OCI-M2 (cell line): ENCODE results near the gene FZD10.

Experiments
- DNase-seq: peaks from one replicate; lab custom pipeline; 2025; ENCODE audit not compliant: unreplicated experiment; lab: John Stamatoyannopoulos, UW

The FZD10 gene

GRCh38 chr12:130179191-130179590 is 16.9 kb downstream of the FZD10 start:
- no peak for DNase-seq

- no peak for DNase-seq
Observed at GRCh38 chr12:130179621-130180020, 17.4 kb downstream of the FZD10 start.

- DNase-seq = no peak
Observed at GRCh38 chr12:130181211-130181610, 18.9 kb downstream of the FZD10 start.

- DNase-seq = no peak
Observed at GRCh38 chr12:130183585-130184370, 21.5 kb downstream of the FZD10 start.

GRCh38 chr12:130184404-130185090 is 22.3 kb downstream of the FZD10 start:
- DNase-seq = no peak

- no peak for DNase-seq
Observed at GRCh38 chr12:130185455-130186391, 23.5 kb downstream of the FZD10 start.

GRCh38 chr12:130186651-130187268 is 24.5 kb downstream of the FZD10 start:
- no peak for DNase-seq

GRCh38 chr12:130192642-130193345 is 30.5 kb downstream of the FZD10 start:
- no peak for DNase-seq

- DNase-seq = no peak
Observed at GRCh38 chr12:130194154-130194553, 31.9 kb downstream of the FZD10 start.

- no peak for DNase-seq
Observed at GRCh38 chr12:130195369-130195768, 33.1 kb downstream of the FZD10 start.

- no peak for DNase-seq
Observed at GRCh38 chr12:130195776-130196175, 33.5 kb downstream of the FZD10 start.

- DNase-seq = no peak
Observed at GRCh38 chr12:130196827-130197226, 34.6 kb downstream of the FZD10 start.

GRCh38 chr12:130198026-130198662 is 35.9 kb downstream of the FZD10 start:
- DNase-seq = no peak

- no peak for DNase-seq
Observed at GRCh38 chr12:130198663-130199060, 36.4 kb downstream of the FZD10 start.

- no peak for DNase-seq
Observed at GRCh38 chr12:130199581-130200390, 37.5 kb downstream of the FZD10 start.

- DNase-seq = no peak
Observed at GRCh38 chr12:130200445-130200844, 38.2 kb downstream of the FZD10 start.

- no peak for DNase-seq
Observed at GRCh38 chr12:130201037-130201436, 38.8 kb downstream of the FZD10 start.

- DNase-seq = no peak
Observed at GRCh38 chr12:130202201-130202600, 39.9 kb downstream of the FZD10 start.

- DNase-seq = no peak
Observed at GRCh38 chr12:130203151-130203550, 40.9 kb downstream of the FZD10 start.
